ENCODE results near the gene SKIL.

- no peak for TF ChIP-seq CTCF (conservative IDR thresholded peaks at IDR 0.05)
- TF ChIP-seq ZFX (IDR thresholded peaks at IDR 0.05) = no peak
These were observed 20.1 kb upstream of the SKIL start for GRCh38 chr3:170337420-170337819.

All from C4-2B (cell line).